GM18951 (cell line): Measurements from ENCODE around the gene FBRSL1.

Experiments used
- POLR2A ChIP-seq: IDR thresholded peaks from 4 replicates; pipeline ENCODE4 v1.6.1; 2011; ENCODE audit warnings: mild to moderate bottlenecking; ENCODE audit not compliant: insufficient read length, insufficient read depth; ENCODE audit errors: extremely low read depth
- in situ Hi-C: fragments of 300-500 bp; cut with MboI; formaldehyde crosslinking; loops from one replicate; pipeline ENCODE4 v1.12.0; 2022; ENCODE audit warnings: low sequenced_read_pairs, mixed read lengths, inconsistent platforms; ENCODE audit not compliant: unreplicated experiment

FBRSL1 gene

GRCh38 chr12:132449565-132450417 lies 40.2 kb upstream of the FBRSL1 start:
- no peak for TF ChIP-seq POLR2A
- in situ Hi-C loops, result no loop called here

- TF ChIP-seq POLR2A, result no peak
- in situ Hi-C loops, result no loop called here
Observed at GRCh38 chr12:132450418-132451171, 39.4 kb upstream of the FBRSL1 start.

GRCh38 chr12:132451172-132451835 lies 38.6 kb upstream of the FBRSL1 start:
- TF ChIP-seq POLR2A, result no peak
- in situ Hi-C loops, result no loop called here

- in situ Hi-C loops, result no loop called here
Observed at GRCh38 chr12:132451836-132452195, 38.1 kb upstream of the FBRSL1 start.

GRCh38 chr12:132452596-132453350 lies 37.2 kb upstream of the FBRSL1 start:
- no peak for TF ChIP-seq POLR2A
- in situ Hi-C loops, result no loop called here

More at GRCh38 chr12:132451836-132452195, 38.1 kb upstream of the FBRSL1 start:
- TF ChIP-seq POLR2A, result no peak

GRCh38 chr12:132453361-132454192 lies 36.4 kb upstream of the FBRSL1 start:
- TF ChIP-seq POLR2A, result no peak
- in situ Hi-C loops, result no loop called here

GRCh38 chr12:132454193-132454932 lies 35.6 kb upstream of the FBRSL1 start:
- TF ChIP-seq POLR2A, result no peak
- in situ Hi-C loops, result no loop called here

GRCh38 chr12:132454933-132455418 lies 35.0 kb upstream of the FBRSL1 start:
- no peak for TF ChIP-seq POLR2A
- in situ Hi-C loops, result no loop called here

GRCh38 chr12:132455565-132455964 lies 34.4 kb upstream of the FBRSL1 start:
- TF ChIP-seq POLR2A, result no peak
- in situ Hi-C loops, result no loop called here

GRCh38 chr12:132456186-132456943 lies 33.6 kb upstream of the FBRSL1 start:
- TF ChIP-seq POLR2A, result no peak
- in situ Hi-C loops, result no loop called here
